Measurements from ENCODE around the gene TUB. TPM values are rescaled to one million over a fixed set of nuclear protein-coding genes. Genes with fewer than 3 reads are reported as not detected.

Gene TUB, protein sequence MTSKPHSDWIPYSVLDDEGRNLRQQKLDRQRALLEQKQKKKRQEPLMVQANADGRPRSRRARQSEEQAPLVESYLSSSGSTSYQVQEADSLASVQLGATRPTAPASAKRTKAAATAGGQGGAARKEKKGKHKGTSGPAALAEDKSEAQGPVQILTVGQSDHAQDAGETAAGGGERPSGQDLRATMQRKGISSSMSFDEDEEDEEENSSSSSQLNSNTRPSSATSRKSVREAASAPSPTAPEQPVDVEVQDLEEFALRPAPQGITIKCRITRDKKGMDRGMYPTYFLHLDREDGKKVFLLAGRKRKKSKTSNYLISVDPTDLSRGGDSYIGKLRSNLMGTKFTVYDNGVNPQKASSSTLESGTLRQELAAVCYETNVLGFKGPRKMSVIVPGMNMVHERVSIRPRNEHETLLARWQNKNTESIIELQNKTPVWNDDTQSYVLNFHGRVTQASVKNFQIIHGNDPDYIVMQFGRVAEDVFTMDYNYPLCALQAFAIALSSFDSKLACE
- total RNA-seq: 10 to 100 TPM; 16.3 to 25.8 (median 22.7) TPM

DNA sequence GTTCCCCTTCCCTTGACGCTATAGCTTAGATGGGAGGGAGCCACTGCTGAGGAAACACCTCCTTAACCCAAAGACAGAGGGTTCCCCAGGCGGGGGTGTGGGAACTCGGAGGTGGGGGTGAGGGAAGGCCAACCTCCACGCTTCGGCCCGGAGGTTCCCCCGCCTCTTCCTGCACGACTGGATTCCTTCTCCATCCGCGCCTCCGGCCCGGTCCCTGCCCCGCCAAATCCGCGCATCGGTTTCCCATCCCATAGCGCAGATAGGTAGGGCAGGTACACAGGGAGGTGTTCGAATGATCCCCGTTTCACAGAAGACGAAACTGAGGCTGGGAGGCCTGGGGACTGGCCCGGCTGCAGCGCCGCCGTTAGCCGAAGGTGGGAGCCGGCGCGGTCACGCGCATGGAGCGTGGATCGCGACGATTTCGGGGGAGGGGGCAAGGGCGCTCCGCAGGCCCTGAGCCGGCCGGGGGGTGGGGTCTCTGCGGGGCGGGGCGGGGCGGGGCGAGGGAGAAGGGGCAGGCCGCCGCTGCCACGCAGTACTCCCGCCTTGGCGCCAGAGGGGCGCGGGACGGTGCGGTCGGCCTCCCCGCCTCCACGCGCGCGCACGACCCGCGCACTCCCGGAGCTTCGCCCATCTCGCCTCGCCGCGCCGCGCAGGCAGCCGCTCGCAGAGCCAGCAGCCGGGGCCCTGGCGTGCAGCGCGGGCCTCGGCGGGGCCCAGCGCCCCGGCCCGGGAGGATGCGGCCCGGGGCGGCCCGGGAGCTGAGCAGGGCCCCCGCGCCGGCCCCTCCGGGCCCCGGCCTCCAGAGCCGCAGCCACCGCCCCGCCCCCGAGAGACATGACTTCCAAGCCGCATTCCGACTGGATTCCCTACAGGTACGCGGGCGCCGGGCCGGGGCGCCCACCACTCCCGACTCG lies at the start of gene TUB:
TSS of gene TUB (plus strand) at position 538 of the 917 bp plus-strand sequence. CDS start at position 838, 300 bp downstream.
- intact Hi-C loops (cut with DNase I): no loop called here
- Histone ChIP-seq H3K9me3 (no peaks in the 10 kb centered on the region), H3K27ac (peak within 1 kb of the TSS in 1 of 3 donors; percentile 37), H3K4me1 (peaks cover 9 to 38% of the 10 kb centered on the region in 2 donors), H3K36me3 (no peaks in the 10 kb centered on the region), H3K27me3 (no peaks in the 10 kb centered on the region), H3K4me3 (replicated peaks in 1 of 3) (peak within 1 kb of the TSS; percentile 29 to 67 (median 38))
- TF ChIP-seq POLR2A (IDR thresholded peaks at IDR 0.05): peak in 1 of 2 donors; percentile 36
- TF ChIP-seq, protein P1, sequence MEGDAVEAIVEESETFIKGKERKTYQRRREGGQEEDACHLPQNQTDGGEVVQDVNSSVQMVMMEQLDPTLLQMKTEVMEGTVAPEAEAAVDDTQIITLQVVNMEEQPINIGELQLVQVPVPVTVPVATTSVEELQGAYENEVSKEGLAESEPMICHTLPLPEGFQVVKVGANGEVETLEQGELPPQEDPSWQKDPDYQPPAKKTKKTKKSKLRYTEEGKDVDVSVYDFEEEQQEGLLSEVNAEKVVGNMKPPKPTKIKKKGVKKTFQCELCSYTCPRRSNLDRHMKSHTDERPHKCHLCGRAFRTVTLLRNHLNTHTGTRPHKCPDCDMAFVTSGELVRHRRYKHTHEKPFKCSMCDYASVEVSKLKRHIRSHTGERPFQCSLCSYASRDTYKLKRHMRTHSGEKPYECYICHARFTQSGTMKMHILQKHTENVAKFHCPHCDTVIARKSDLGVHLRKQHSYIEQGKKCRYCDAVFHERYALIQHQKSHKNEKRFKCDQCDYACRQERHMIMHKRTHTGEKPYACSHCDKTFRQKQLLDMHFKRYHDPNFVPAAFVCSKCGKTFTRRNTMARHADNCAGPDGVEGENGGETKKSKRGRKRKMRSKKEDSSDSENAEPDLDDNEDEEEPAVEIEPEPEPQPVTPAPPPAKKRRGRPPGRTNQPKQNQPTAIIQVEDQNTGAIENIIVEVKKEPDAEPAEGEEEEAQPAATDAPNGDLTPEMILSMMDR (IDR thresholded peaks at IDR 0.05): no peak
- 0 to 2% methylated on average over 5 to 19 of the region's 104 CpGs for WGBS, 2 donors
- DNase-seq: peak; percentile 37 to 45

DNA sequence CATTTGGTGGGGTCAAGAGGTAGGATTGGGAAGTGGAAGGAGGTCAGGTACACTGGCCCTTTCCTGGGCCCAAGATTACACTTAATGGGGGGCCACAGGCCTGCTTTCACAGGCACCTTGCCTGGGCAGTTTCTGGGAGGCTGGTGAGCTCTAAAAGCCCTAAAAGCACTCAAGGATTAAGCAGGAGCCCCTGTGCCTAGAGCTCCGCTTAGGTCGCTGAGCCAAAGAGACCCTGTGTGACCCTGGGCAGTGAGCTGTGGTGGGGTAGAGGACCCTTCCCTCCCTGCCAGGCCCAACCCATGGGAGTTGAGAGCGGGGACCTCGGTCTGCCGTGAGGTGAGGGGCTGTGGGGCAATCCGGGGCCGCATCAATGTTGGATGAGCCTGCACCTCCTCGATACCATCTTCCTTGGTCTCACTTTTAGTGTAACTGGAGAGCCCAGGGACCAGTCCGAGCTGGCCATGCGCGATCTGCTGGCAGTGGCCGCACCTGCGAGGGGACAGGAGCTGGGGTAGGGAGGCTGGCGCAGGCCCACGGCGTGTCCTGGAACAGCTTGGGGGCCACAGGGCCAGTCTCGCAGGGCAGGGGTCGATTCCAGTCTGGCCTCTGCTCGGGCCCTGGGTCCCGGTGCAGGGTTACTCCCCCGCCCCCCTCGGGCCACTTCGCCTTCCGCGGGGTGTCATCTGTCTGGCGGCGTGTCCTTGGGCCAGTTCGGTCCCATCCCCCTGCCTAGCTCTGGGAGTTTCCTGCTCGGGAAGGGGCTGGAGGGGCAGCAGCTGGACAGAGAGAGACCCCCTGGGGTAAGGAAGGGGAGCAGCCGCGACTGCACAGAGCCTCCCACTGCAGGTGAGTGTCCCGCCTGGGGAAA lies 49.5 kb upstream of the TUB start:
- H3K9me3 ChIP-seq: no peaks in the 10 kb centered on the region
- H3K4me3 ChIP-seq (replicated peaks in 1 of 3): no peak overlapping the region
- intact Hi-C loops (cut with DNase I): loop anchor here (5.0 kb wide), 2 partner anchors 41 to 61 kb away; no protein-coding TSS in a partner anchor
- H3K36me3 ChIP-seq: no peaks in the 10 kb centered on the region
- no peak for DNase-seq
- H3K27me3 ChIP-seq: no peaks in the 10 kb centered on the region
- H3K4me1 ChIP-seq: peaks cover 16 to 41% of the 10 kb centered on the region in 2 donors
- WGBS, 2 donors: 76 to 82% methylated on average over 17 of the region's 32 CpGs
- no peak overlapping the region for H3K27ac ChIP-seq
- TF ChIP-seq, protein P1 (IDR thresholded peaks at IDR 0.05): no peak
- no peak for TF ChIP-seq POLR2A (IDR thresholded peaks at IDR 0.05)

DNA sequence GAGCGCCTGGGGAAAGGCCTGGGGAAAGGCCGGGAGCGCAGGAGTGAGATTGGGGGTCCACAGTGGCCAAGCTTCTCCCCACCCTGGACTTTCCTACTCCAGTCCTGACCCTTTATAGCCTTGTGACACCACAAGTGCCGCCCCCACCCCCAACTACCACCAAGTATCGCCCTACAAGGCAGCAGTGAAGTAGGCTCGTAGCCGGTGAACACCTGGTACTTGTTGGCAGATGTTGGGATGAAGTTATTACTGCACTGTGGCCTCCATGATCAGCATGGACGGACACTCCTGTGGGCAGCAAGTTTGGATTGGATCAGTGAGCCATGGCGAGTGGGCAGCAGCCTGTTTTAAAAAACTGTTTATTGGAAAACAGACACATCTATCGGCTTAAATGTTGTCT lies 48.9 kb upstream of the TUB start:
- 70 to 81% methylated on average over 5 to 10 of the region's 10 CpGs for WGBS, 2 donors
- DNase-seq: no peak
- Histone ChIP-seq H3K4me3 (replicated peaks in 1 of 3) (no peak overlapping the region), H3K27me3 (no peaks in the 10 kb centered on the region), H3K36me3 (no peaks in the 10 kb centered on the region), H3K4me1 (peaks cover 16 to 41% of the 10 kb centered on the region in 2 donors), H3K27ac (no peak overlapping the region), H3K9me3 (no peaks in the 10 kb centered on the region)
- no peak for TF ChIP-seq POLR2A (IDR thresholded peaks at IDR 0.05)
- TF ChIP-seq, protein P1 (IDR thresholded peaks at IDR 0.05): no peak
- intact Hi-C loops (cut with DNase I): loop anchor here (5.0 kb wide), 2 partner anchors 40 to 60 kb away; no protein-coding TSS in a partner anchor

DNA sequence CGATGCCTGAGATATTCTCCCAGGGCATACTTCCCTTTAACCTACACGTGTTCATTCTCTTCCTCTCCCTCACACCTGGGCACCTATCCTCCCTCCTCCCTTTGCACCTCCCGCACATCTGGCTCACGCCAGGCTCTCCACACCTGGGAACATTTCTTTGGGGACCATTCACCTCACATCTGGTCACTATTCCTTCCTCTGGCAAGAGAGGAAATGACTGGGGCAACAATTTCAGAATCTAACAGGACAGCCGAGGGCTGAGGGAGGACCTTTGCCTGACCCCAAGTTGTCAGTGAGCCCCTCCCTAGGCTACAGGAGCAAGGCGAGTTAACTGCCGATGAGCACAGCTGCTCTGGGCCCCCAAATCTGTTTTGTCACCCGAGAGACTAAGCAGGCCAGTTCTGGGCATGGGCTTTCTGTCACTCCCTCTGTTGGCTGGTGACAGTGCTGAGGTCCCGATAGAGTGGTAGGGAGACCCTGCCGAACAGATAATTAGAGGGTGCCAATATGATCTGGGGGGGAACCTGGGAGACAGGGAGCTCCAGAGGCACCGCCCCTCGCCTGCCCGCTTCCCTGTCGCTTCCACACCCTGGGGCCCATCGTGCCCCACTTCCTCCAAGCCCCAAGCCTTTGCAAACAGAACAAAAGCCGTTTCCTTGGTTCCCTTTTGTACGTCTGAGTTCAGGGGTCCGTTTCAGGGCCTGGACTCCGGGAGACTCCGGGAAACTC lies 48.3 kb upstream of the TUB start:
- H3K27ac ChIP-seq: peak overlapping the region in 1 of 3 donors; percentile 50

More for the DNA sequence above, 48.3 kb upstream of the TUB start:
- Histone ChIP-seq H3K4me1 (peaks cover 16 to 41% of the 10 kb centered on the region in 2 donors), H3K27me3 (no peaks in the 10 kb centered on the region), H3K4me3 (replicated peaks in 1 of 3) (no peak overlapping the region), H3K9me3 (no peaks in the 10 kb centered on the region), H3K36me3 (no peaks in the 10 kb centered on the region)
- 42 to 49% methylated on average over 13 to 19 of the region's 20 CpGs for WGBS, 2 donors
- TF ChIP-seq POLR2A (IDR thresholded peaks at IDR 0.05): no peak
- TF ChIP-seq, protein P1 (IDR thresholded peaks at IDR 0.05): no peak
- intact Hi-C loops (cut with DNase I): loop anchor here (5.0 kb wide), 2 partner anchors 40 to 60 kb away; no protein-coding TSS in a partner anchor
- no peak for DNase-seq
